ENCODE data around the gene THADA. TPM values are rescaled to one million over a fixed set of nuclear protein-coding genes. Genes with fewer than 3 reads are reported as not detected.

THADA gene
- total and polyA plus RNA-seq, 2 donors (not counting 3 experiments of a cell fraction or from before 2014, with no cell fraction given): 22.6 to 25.3 TPM

GRCh38 chr2:43331422-43331821 lies 264.4 kb downstream of the THADA start:
- intact Hi-C loops (cut with micrococcal nuclease): no loop called here
- Histone ChIP-seq H3K9ac (replicated peaks; ENCODE audit: extremely low read depth, insufficient read depth, low read length) (no peak overlapping the region), H3K9me3 (replicated peaks; ENCODE audit: control insufficient read depth, insufficient read depth, low read length) (no peaks in the 10 kb centered on the region), H2AFZ (ENCODE audit: low read depth, low read length) (no peak overlapping the region), H3K27ac (ENCODE audit: insufficient read depth, low read depth, low read length) (no peak overlapping the region), H4K20me1 (replicated peaks; ENCODE audit: control insufficient read depth, extremely low read depth, insufficient read depth, low read length) (no peaks in the 10 kb centered on the region), H3K4me1 (ENCODE audit: control insufficient read depth, extremely low read depth, insufficient read depth, low read length) (peaks cover 22% of the 10 kb centered on the region), H3K4me2 (ENCODE audit: insufficient read depth, low read length) (no peak overlapping the region), H3K27me3 (ENCODE audit: control insufficient read depth in 2 of 2, insufficient read depth in 2 of 2, low read length in 2 of 2) (no peaks in the 10 kb centered on the region), H3K36me3 (ENCODE audit: control insufficient read depth in 2 of 2, extremely low read depth in 1 of 2, insufficient read depth in 2 of 2, low read length in 2 of 2) (no peaks in the 10 kb centered on the region), H3K4me3 (replicated peaks in 1 of 3; ENCODE audit: insufficient read depth in 1 of 3, low read depth in 1 of 3, low read length in 3 of 3) (no peak overlapping the region), H3K79me2 (ENCODE audit: control insufficient read depth, insufficient read depth, low read length) (no peaks in the 10 kb centered on the region), H3K9me1 (replicated peaks; ENCODE audit: control insufficient read depth, extremely low read depth, insufficient read depth, low read length) (no peaks in the 10 kb centered on the region)
- FAIRE-seq (no peak), DNase-seq (ENCODE audit: low read depth, low spot score) (peak; percentile 73)
- POLR2A ChIA-PET: no interaction called here
- CTCF ChIA-PET: interaction anchor here (0.6 to 1.6 kb wide), 3 partner anchors 15 to 152 kb away, joined by 3 read pairs; no protein-coding TSS in a partner anchor
- TF ChIP-seq CTCF (IDR thresholded peaks at IDR 0.05; ENCODE audit: extremely low read depth in 1 of 2, insufficient read depth in 1 of 2, low read depth in 1 of 2, low read length in 2 of 2) (no peak), GATA2 (IDR thresholded peaks at IDR 0.05; ENCODE audit: insufficient read depth, insufficient read length, low read depth, low read length) (no peak)
- dilution Hi-C loops (cut with MboI; ENCODE audit: extremely low pct_ligation_motif_present, low sequenced_read_pairs): no loop called here
- BruUV-seq (replicated peaks): no TSS peak

- Histone ChIP-seq H3K4me3 (replicated peaks in 1 of 3; ENCODE audit: insufficient read depth in 1 of 3, low read depth in 1 of 3, low read length in 3 of 3) (no peak overlapping the region), H4K20me1 (replicated peaks; ENCODE audit: control insufficient read depth, extremely low read depth, insufficient read depth, low read length) (no peaks in the 10 kb centered on the region), H3K4me2 (ENCODE audit: insufficient read depth, low read length) (no peak overlapping the region), H3K36me3 (ENCODE audit: control insufficient read depth in 2 of 2, extremely low read depth in 1 of 2, insufficient read depth in 2 of 2, low read length in 2 of 2) (no peaks in the 10 kb centered on the region), H2AFZ (ENCODE audit: low read depth, low read length) (no peak overlapping the region), H3K27me3 (ENCODE audit: control insufficient read depth in 2 of 2, insufficient read depth in 2 of 2, low read length in 2 of 2) (no peaks in the 10 kb centered on the region), H3K79me2 (ENCODE audit: control insufficient read depth, insufficient read depth, low read length) (no peaks in the 10 kb centered on the region), H3K9ac (replicated peaks; ENCODE audit: extremely low read depth, insufficient read depth, low read length) (no peak overlapping the region), H3K4me1 (ENCODE audit: control insufficient read depth, extremely low read depth, insufficient read depth, low read length) (peaks cover 26% of the 10 kb centered on the region), H3K9me3 (replicated peaks; ENCODE audit: control insufficient read depth, insufficient read depth, low read length) (no peaks in the 10 kb centered on the region), H3K27ac (ENCODE audit: insufficient read depth, low read depth, low read length) (no peak overlapping the region), H3K9me1 (replicated peaks; ENCODE audit: control insufficient read depth, extremely low read depth, insufficient read depth, low read length) (no peaks in the 10 kb centered on the region)
- TF ChIP-seq GATA2 (IDR thresholded peaks at IDR 0.05; ENCODE audit: insufficient read depth, insufficient read length, low read depth, low read length): no peak
- BruUV-seq (replicated peaks): no TSS peak
- dilution Hi-C loops (cut with MboI; ENCODE audit: extremely low pct_ligation_motif_present, low sequenced_read_pairs): no loop called here
- DNase-seq (ENCODE audit: low read depth, low spot score) (no peak), FAIRE-seq (no peak)
- ChIA-PET CTCF (interaction anchor here (0.8 to 1.3 kb wide), 4 partner anchors 14 to 155 kb away, joined by 3 read pairs; no protein-coding TSS in a partner anchor), POLR2A (interaction anchor here (0.6 kb wide), 1 partner anchor 49 kb away, joined by 3 read pairs; no protein-coding TSS in a partner anchor)
- intact Hi-C loops (cut with micrococcal nuclease): no loop called here
Observed at GRCh38 chr2:43329637-43330036, 266.2 kb downstream of the THADA start.

Data from endothelial cell of umbilical vein (primary cell).